HL-60/S4 (cell line): ENCODE data around the gene BHLHA15.

ENCODE experiments used
- in situ Hi-C: fragments of 300-500 bp; cut with MboI; formaldehyde crosslinking; loops from 2 replicates; pipeline ENCODE4 v1.14.3; 2022; ENCODE audit warnings: low sequenced_read_pairs

The BHLHA15 gene

GRCh38 chr7:98186452-98187137 is 24.6 kb upstream of the BHLHA15 start:
- in situ Hi-C loops = no loop called here

GRCh38 chr7:98187138-98187502 is 24.1 kb upstream of the BHLHA15 start:
- in situ Hi-C loops = no loop called here

DNA sequence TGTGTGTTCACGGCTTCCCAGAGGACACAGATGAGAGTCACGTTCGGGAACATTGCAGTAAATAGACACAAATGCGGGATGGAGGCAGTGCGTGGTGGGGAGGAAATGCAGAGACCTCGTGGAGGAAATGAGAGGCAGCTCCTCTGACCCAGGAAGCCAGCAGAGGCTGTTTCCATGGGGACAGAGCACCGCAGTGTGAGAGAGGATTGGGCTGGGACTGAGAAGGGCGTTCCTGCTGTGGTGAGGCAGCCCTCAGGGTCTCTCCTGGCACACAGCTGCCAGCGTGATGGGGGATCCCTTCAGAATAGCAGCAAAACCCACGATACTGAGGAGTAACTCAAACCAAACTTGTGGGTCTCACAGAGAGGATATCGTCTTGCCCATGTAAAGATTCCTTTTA is 21.7 kb upstream of the BHLHA15 start:
- in situ Hi-C loops = no loop called here

GRCh38 chr7:98191668-98192431 is 19.4 kb upstream of the BHLHA15 start:
- in situ Hi-C loops = no loop called here

DNA sequence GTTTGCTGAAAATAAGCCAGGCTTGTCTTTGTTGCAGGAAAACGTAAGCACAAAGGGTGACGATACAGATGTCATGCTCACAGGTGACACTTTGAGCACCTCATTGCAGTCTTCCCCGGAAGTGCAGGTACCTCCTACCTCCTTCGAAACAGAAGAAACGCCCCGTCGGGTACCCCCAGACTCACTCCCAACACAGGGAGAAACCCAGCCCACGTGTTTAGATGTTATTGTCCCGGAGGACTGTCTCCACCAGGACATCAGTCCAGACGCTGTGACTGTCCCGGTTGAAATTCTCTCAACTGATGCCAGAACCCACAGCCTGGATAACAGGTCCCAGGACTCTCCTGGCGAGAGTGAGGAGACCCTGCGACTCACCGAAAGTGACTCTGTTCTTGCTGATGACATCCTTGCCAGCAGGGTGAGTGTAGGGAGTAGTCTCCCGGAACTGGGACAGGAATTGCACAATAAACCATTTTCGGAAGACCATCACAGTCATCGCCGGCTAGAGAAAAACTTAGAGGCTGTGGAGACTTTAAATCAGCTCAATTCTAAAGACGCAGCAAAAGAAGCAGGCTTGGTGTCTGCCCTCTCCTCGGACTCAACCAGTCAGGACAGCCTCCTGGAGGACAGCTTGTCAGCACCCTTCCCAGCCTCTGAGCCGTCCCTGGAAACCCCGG is 18.3 kb upstream of the BHLHA15 start:
- in situ Hi-C loops = no loop called here

- in situ Hi-C loops = no loop called here
Measured at GRCh38 chr7:98193474-98194180, 17.6 kb upstream of the BHLHA15 start.

- in situ Hi-C loops = no loop called here
Measured at GRCh38 chr7:98194186-98194585, 17.1 kb upstream of the BHLHA15 start.

DNA sequence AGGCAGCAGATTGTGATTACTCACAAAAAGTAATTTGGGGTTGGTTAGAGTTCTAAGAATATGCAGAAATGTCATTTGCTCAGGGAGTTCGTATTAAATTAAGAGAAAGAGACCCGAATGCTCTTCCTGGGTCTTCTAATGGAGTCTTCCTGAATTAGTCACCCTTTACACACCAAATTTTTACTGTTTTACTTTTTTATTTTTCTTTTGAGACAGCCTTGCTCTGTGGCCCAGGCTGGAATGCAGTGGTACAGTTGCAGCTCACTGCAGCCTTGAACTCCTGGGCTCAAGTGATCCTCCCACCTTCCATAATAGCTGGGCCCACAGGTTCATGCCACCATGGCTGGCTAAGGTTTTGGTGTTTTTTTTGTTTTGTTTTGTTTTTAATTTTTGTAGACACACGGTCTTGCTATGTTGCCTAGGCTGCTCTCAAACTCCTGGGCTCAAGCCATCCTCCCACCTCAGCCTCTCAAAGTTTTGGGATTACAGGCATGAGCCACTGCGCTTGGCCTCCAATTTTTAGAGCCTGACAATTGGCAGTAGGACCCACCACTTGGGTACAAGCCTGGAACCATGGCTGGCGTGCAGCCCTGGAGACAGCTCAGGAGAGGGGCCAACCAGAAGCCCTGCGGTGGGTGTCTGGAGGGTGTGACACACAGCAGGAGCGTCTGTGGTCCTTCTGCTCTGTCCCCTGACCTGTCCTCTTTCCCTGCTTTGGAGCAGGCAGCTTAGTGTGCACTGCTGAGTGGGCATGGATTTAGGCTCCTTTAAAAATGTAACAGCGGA is 16.4 kb upstream of the BHLHA15 start:
- in situ Hi-C loops = no loop called here

- in situ Hi-C loops = no loop called here
Measured at GRCh38 chr7:98196706-98197605, 14.3 kb upstream of the BHLHA15 start.

GRCh38 chr7:98199131-98199530 is 12.1 kb upstream of the BHLHA15 start:
- in situ Hi-C loops = no loop called here

- in situ Hi-C loops = no loop called here
Measured at GRCh38 chr7:98200364-98200763, 10.9 kb upstream of the BHLHA15 start.

DNA sequence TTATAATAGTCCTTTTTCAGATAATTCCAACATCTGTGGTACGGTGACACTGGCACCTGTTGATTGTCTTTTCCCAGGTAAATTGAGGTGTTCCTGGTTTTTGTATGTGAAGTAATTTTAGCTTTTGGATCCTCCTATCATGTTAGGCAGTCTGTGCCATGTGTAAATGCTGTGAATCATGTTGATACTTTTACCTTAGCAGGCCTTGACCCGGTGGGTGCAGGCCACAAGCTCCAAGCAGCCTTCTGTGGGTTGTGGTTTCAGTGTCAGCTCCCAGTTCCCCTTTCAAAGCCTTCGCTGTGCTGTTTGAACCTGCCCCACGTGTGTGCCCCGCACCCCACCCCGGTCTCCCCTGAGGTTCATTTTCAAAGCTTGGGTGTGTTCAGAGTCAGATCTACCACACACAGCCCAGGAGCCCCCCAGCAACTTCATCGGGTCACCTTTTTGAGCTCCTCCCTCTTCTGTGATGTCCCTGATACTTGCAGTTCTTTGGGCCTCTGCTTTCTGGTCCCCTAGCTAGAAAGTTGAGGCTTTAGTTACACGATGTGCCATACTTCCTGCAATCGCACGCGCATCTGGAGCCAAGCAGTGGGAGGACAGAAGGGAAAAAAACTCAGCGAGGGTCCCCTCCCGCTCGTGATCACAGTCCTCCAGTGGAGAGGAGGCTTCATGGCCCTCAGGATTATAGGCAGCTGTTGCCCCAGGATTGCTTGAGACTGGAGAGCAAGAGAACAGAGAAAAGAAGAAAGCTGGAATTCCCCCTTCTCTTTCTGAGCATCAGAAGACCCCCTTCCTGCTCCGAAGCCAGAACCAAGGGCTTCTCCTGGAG is 8.7 kb upstream of the BHLHA15 start:
- in situ Hi-C loops = no loop called here

GRCh38 chr7:98203261-98203963 is 7.8 kb upstream of the BHLHA15 start:
- in situ Hi-C loops = no loop called here

GRCh38 chr7:98203964-98204605 is 7.2 kb upstream of the BHLHA15 start:
- in situ Hi-C loops = no loop called here

GRCh38 chr7:98204670-98205069 is 6.6 kb upstream of the BHLHA15 start:
- in situ Hi-C loops = no loop called here

DNA sequence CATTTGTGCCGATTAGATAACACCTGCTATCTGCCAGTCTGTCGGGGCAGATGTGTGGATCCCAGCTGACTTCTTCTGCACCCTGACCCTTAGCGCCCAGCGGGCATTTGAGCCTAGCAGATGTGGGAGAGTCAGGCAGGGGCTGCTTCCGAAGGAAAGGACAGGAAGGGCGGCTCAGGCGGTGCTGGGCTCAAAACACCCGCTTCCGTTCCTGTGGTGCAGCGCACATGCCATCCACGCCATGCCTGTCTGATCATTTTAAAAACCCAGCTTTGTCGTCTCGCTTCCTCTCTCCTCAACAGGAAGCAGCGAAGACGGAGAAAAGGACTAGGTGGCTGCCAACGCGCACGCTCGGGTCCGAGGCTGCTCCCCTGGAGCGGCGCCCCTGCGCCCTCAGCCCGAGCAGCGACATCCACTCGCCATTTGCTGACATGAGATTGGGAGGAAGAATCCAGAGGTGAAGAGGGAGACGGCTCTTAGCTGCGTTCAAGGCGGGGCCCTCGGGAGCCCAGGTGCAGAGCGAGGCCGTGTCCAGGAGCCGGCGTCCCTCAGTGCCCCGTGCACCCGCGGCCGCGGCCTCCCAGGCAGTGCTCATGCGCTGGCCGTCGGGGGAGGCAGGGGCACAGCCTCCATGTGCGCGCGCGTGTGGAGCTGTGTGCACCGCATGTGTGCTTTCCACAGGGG is 5.9 kb upstream of the BHLHA15 start:
- in situ Hi-C loops = no loop called here
